Right ventricle myocardium inferior (tissue), 1 donor: ENCODE measurements around the gene FIGNL2. TPM values are rescaled to one million over a fixed set of nuclear protein-coding genes. Genes with fewer than 3 reads are reported as not detected.
"Not testable (repeated sequence)": the region's sequence is repeated elsewhere in the genome, so short reads cannot be mapped to it uniquely, and the experiment has no call there.

Source experiments
- ATAC-seq: fragments of 200-7000 bp; cut with Tn5 transposase; one replicate; pipeline ENCODE4 v1.9.1; 2020; ENCODE audit warnings: mild to moderate bottlenecking, moderate library complexity
- DNase-seq: peaks from one replicate; pipeline ENCODE4 v3.0.0; 2021; ENCODE audit errors: missing footprints
- intact Hi-C: fragments of 100-400 bp; cut with DNase I; formaldehyde crosslinking; loops from one replicate; pipeline ENCODE4 v1.11.0; 2022
- long read RNA-seq: library from polyadenylated mRNA; unstranded; transcript quantifications from one replicate; pipeline ENCODE4 v2.0.0, GENCODE V29; 2021
- total RNA-seq: library from RNA; stranded (reverse); fragmentation: NEBNext Ultra II Directional; extraction: Animal tissue kit (Norgen Biotek cat#: 25700); gene quantifications from one replicate; pipeline ENCODE4 v1.2.1, GENCODE V29; 2021
- donor health status: DM: no; HTN: yes; CAD: no; lungs with severe emphysema.

Gene FIGNL2
- total RNA-seq: 0.22 TPM
- long read RNA-seq, partial matches to known transcripts: 0 of 1 reads
- long read RNA-seq, other reads (novel, unspliced or antisense): 1 of 1 reads

- no peak for DNase-seq
- intact Hi-C loops: no loop called here
Observed at GRCh38 chr12:51848326-51848727, at the start of gene FIGNL2. Gene FIGNL2, minus strand, starts transcription at chr12:51848718. Its CDS starts 26,305 bp downstream, at chr12:51822413.

GRCh38 chr12:51897181-51897580 is 48.7 kb upstream of the FIGNL2 start:
- DNase-seq: peak; percentile 56
- ATAC-seq: no peak
- intact Hi-C loops: no loop called here

More at GRCh38 chr12:51848326-51848727, at the start of gene FIGNL2:
- no peak for ATAC-seq

- no peak for ATAC-seq
- peak; percentile 9 for DNase-seq
- intact Hi-C loops: no loop called here
Observed at GRCh38 chr12:51896236-51896635, 47.7 kb upstream of the FIGNL2 start.

GRCh38 chr12:51895378-51896135 is 47.0 kb upstream of the FIGNL2 start:
- ATAC-seq: no peak
- intact Hi-C loops: loop anchor here (1.0 to 2.0 kb wide), 2 partner anchors 28 to 85 kb away; no protein-coding TSS in a partner anchor
- DNase-seq: peak; percentile 65

GRCh38 chr12:51893786-51894185 is 45.3 kb upstream of the FIGNL2 start:
- DNase-seq (no peak), ATAC-seq (no peak)
- intact Hi-C loops: loop anchor here (2.0 kb wide), 1 partner anchor 87 kb away; no protein-coding TSS in a partner anchor

GRCh38 chr12:51891843-51892242 is 43.3 kb upstream of the FIGNL2 start:
- no peak for ATAC-seq
- DNase-seq: no peak
- intact Hi-C loops: no loop called here

DNA sequence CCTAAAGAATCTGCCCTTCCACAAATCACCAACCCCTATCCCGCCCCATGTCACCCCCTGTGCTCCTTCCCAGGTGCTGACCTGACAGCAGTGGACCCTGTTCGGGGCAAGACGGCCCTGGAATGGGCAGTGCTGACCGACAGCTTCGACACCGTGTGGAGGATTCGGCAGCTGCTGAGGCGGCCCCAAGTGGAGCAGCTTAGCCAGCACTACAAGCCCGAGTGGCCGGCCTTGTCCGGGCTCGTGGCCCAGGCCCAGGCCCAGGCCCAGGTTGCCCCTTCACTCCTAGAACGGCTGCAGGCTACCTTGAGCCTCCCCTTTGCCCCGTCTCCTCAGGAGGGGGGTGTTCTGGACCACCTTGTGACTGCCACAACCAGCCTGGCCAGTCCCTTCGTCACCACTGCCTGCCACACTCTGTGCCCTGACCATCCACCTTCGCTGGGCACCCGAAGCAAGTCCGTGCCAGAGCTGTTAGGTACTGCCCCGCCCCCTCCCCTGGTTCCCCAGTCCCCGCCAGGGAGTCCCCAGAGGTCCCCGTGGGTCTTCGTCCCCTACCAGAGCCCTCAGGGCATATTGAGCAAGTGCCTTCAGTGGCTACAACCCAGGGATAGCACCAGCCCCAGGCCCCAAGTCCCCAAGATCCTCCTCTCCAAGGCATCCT is 42.1 kb upstream of the FIGNL2 start:
- intact Hi-C loops: no loop called here
- DNase-seq (peak; percentile 41), ATAC-seq (no peak)

DNA sequence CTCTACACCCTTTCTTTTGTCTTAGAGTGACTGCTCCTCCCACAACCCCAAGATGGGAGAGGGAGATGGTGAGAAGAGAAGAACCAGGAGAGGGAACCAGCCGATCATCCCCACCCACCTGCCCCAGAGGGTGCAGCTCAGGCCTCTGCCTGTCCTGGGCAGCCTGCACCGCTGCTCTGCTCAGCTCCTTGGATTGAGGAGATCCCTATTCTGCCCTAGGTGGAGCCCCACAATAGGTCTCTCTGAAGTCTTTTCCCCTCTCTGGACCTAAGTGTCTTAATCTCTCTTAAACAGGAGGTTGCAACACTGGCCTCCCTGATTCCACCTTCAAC is 41.6 kb upstream of the FIGNL2 start:
- intact Hi-C loops: no loop called here
- DNase-seq (peak; percentile 13), ATAC-seq (no peak)

- DNase-seq: peak; percentile 27
- intact Hi-C loops: no loop called here
- ATAC-seq: no peak
Observed at GRCh38 chr12:51889216-51890132, 41.0 kb upstream of the FIGNL2 start.

- DNase-seq (peak; percentile 60), ATAC-seq (no peak)
- intact Hi-C loops: no loop called here
Observed at GRCh38 chr12:51888316-51889215, 40.0 kb upstream of the FIGNL2 start.

DNA sequence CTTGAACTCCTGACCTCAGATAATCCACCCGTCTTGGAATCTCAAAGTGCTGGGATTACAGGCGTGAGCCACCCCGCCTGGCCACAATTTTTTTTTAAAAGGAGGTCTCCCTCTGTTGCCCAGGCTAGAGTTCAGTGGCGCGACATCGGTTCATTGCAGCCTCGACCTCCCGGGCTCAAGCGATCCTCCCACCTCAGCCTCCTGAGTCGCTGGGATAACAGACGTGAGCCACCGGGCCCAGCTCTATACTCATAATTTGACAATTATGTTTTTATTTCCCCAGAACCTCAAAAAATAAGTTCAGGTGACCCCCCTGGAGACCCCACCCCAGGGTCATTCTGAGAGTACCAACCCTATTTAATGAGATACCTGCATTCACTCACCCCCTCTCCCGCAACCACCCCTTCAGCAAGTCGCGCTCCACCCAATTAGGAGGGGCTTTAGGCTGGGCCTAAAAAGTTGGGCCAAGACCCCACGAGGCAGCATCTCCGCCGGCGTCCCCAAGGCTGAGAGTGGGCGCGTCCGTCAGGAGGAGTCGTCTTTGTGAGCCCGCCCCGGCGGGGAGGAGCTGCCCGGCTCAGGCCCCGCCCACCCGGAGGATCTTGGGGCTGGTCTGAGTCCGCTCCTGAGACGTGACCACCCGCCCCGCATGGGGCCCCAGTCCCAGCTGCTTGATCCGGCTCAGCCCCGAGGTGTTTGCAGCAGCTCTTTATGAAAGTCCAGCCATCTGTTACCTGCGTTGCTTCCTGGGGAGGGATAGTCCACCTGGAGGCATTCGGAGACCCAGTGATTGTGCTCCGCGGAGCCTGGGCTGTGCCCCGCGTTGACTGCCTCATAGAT is 39.2 kb upstream of the FIGNL2 start, which contains the start of gene ANKRD33:
TSS of gene ANKRD33 (plus strand) at position 628 of the 840 bp plus-strand sequence. CDS start at position 712, 84 bp downstream.
- ATAC-seq (no peak), DNase-seq (peak; percentile 70)
- intact Hi-C loops: no loop called here

GRCh38 chr12:51886021-51886710 is 37.6 kb upstream of the FIGNL2 start:
- intact Hi-C loops: no loop called here
- ATAC-seq (peak; percentile 97), DNase-seq (peak; percentile 81)

- DNase-seq, ATAC-seq, intact Hi-C loops: not testable (repeated sequence)
Observed at GRCh38 chr12:51885294-51886020, 36.9 kb upstream of the FIGNL2 start.

GRCh38 chr12:51884676-51885229 is 36.2 kb upstream of the FIGNL2 start:
- ATAC-seq (no peak), DNase-seq (no peak)
- intact Hi-C loops: no loop called here

DNA sequence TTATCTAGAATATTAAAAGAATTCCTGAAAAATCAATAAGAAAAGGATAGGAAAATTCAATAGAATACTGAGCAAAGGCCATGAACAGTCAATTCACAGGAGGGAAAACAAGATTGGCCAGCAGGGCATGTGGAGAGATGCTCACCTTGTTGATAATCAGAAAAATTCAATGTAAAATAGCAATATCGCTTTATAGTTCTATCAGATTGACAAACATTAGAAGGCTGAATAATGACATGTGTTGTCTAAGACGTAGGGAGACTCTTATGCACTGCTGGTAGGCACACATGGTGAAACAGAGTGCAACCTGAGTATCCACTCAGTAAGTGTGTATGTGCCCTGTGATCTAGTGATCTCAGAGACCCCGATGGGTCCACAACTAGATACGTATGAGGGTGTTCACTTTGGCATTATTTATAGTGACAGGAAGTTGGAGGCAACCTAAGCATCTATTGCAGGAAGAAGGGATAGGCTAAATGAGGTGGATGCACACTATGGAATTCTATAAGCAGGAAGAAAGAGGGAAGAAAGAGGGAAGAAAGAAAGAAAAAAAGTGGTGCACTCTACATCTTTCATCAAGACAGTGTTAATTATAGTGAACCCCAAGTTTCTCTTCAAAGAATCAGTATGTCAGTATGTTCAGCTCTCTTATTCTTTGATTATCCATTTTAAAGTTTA is 35.6 kb upstream of the FIGNL2 start:
- intact Hi-C loops: no loop called here
- ATAC-seq (no peak), DNase-seq (no peak)
